ENCODE measurements around the gene CANT1.

Gene CANT1

DNA sequence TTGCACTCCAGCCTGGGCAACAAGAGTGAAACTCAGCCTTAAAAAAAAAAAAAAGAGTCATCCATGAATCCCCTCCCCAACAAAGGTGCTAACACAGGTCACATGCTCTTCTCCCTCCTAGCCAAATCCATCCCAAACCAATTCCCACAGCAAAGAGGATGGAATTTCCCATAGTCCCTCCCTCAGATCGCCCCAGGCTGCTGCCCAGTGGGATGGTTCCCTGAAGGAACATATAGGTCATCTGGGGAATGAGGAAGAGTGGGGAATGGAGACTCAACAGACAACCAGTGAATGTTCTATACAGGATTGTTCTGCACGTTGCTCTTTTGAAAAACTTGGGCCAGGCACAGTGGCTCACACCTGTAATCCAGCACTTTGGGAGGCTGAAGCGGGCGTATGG is 48.0 kb downstream of the CANT1 start:
- Histone ChIP-seq H3K4me3 (ENCODE audit: low read depth, low read length) (no peak overlapping the region), H3K27me3 (ENCODE audit: control insufficient read depth, insufficient read depth, low read length) (no peaks in the 10 kb centered on the region), H3K79me2 (no peaks in the 10 kb centered on the region), H3K9ac (no peak overlapping the region), H3K36me3 (ENCODE audit: control insufficient read depth, insufficient read depth, low read length) (no peaks in the 10 kb centered on the region), H3K4me1 (no peaks in the 10 kb centered on the region), H3K9me3 (ENCODE audit: control insufficient read depth, low read length) (no peaks in the 10 kb centered on the region), H3K27ac (no peak overlapping the region), H3K4me2 (ENCODE audit: low read length) (no peak overlapping the region), H2AFZ (no peak overlapping the region)
- TF ChIP-seq, protein P1, sequence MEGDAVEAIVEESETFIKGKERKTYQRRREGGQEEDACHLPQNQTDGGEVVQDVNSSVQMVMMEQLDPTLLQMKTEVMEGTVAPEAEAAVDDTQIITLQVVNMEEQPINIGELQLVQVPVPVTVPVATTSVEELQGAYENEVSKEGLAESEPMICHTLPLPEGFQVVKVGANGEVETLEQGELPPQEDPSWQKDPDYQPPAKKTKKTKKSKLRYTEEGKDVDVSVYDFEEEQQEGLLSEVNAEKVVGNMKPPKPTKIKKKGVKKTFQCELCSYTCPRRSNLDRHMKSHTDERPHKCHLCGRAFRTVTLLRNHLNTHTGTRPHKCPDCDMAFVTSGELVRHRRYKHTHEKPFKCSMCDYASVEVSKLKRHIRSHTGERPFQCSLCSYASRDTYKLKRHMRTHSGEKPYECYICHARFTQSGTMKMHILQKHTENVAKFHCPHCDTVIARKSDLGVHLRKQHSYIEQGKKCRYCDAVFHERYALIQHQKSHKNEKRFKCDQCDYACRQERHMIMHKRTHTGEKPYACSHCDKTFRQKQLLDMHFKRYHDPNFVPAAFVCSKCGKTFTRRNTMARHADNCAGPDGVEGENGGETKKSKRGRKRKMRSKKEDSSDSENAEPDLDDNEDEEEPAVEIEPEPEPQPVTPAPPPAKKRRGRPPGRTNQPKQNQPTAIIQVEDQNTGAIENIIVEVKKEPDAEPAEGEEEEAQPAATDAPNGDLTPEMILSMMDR (IDR thresholded peaks at IDR 0.05): no peak

GRCh38 chr17:78960928-78961327 is 48.6 kb downstream of the CANT1 start:
- TF ChIP-seq, protein P1 (IDR thresholded peaks at IDR 0.05): no peak
- Histone ChIP-seq H3K79me2 (no peaks in the 10 kb centered on the region), H3K4me3 (ENCODE audit: low read depth, low read length) (no peak overlapping the region), H3K9me3 (ENCODE audit: control insufficient read depth, low read length) (no peaks in the 10 kb centered on the region), H3K4me1 (no peaks in the 10 kb centered on the region), H3K27ac (no peak overlapping the region), H3K27me3 (ENCODE audit: control insufficient read depth, insufficient read depth, low read length) (no peaks in the 10 kb centered on the region), H2AFZ (no peak overlapping the region), H3K9ac (no peak overlapping the region), H3K4me2 (ENCODE audit: low read length) (no peak overlapping the region), H3K36me3 (ENCODE audit: control insufficient read depth, insufficient read depth, low read length) (no peaks in the 10 kb centered on the region)

DNA sequence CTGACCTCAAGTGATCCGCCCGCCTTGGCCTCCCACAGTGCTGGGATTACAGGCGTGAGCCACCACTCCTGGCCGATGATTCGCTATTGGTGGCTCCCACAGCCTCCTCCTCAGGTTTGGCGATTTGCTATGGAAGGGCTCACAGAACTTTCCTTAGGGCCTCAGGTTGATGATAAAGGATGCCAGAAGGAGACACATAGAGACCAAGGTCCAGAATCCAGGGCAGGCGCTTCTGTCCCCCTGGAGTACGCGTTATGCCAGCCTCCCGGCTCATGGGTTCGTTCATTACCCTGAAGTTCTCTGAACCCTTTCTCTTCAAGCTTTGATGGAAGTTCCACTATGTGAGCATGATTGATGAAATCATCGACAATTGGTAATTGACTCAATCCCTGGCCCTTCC is 49.8 kb downstream of the CANT1 start:
- H3K4me3 ChIP-seq (ENCODE audit: low read depth, low read length): no peak overlapping the region
- H3K36me3 ChIP-seq (ENCODE audit: control insufficient read depth, insufficient read depth, low read length): no peaks in the 10 kb centered on the region
- H3K27me3 ChIP-seq (ENCODE audit: control insufficient read depth, insufficient read depth, low read length): no peaks in the 10 kb centered on the region
- H2AFZ ChIP-seq: no peak overlapping the region
- H3K79me2 ChIP-seq: no peaks in the 10 kb centered on the region
- H3K4me2 ChIP-seq (ENCODE audit: low read length): no peak overlapping the region
- H3K4me1 ChIP-seq: no peaks in the 10 kb centered on the region
- H3K27ac ChIP-seq: no peak overlapping the region
- no peaks in the 10 kb centered on the region for H3K9me3 ChIP-seq (ENCODE audit: control insufficient read depth, low read length)
- TF ChIP-seq, protein P1 (IDR thresholded peaks at IDR 0.05): no peak
- no peak overlapping the region for H3K9ac ChIP-seq

DNA sequence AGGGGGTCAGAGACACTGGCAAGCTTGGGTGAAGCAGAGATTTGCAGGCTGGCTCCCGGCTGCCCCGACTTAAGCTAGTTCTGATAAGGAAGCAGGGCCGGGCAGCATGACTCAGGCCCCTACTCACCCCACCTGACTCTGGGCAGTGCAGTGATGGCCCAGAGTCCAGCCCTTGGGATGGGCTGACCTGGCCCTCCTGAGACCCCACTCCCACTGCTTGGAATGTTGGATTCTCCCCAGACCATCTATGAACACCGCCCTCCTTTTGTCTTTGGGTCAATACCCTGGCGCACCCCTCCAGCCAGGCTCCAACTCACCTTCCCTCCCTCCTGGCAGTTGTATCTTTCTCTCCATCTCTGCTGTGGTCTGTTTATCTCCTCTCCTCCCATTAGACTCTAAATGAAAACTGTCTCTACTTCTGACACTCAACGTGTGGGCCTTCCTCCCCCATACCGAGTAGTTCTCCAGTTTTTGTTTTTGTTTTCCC is 50.9 kb downstream of the CANT1 start:
- Histone ChIP-seq H3K27me3 (ENCODE audit: control insufficient read depth, insufficient read depth, low read length) (no peaks in the 10 kb centered on the region), H2AFZ (peak overlapping the region; percentile 25)
- TF ChIP-seq, protein P1 (IDR thresholded peaks at IDR 0.05): no peak

DNA sequence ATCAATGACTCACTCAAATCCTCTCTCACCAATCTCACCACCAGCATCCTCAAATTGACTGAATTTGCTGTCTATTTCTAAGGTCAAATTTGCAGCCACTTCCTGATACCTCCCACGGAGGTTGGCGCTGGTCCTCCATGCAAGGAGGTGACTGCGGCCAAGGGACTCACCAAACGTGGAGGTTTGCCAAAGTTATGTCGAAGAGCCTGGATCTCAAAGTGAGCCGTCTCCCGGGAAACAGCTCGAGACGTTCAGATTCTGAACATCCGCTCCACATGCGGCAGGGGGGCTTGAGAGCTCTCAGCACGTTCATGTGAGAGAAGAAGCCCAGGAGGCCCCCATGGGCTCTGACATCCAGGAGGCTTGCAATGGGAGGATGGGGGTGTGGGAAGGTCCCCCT is 52.4 kb downstream of the CANT1 start:
- Histone ChIP-seq H3K36me3 (ENCODE audit: control insufficient read depth, insufficient read depth, low read length) (no peaks in the 10 kb centered on the region), H3K9me3 (ENCODE audit: control insufficient read depth, low read length) (no peaks in the 10 kb centered on the region), H3K4me1 (no peaks in the 10 kb centered on the region), H3K27ac (no peak overlapping the region), H3K79me2 (no peaks in the 10 kb centered on the region), H3K4me3 (ENCODE audit: low read depth, low read length) (no peak overlapping the region), H2AFZ (no peak overlapping the region), H3K9ac (no peak overlapping the region), H3K4me2 (ENCODE audit: low read length) (no peak overlapping the region), H3K27me3 (ENCODE audit: control insufficient read depth, insufficient read depth, low read length) (no peaks in the 10 kb centered on the region)
- TF ChIP-seq, protein P1 (IDR thresholded peaks at IDR 0.05): no peak

More for the DNA sequence above, 50.9 kb downstream of the CANT1 start:
- no peaks in the 10 kb centered on the region for H3K36me3 ChIP-seq (ENCODE audit: control insufficient read depth, insufficient read depth, low read length)
- H3K4me1 ChIP-seq: no peaks in the 10 kb centered on the region
- H3K27ac ChIP-seq: no peak overlapping the region
- H3K79me2 ChIP-seq: no peaks in the 10 kb centered on the region
- no peaks in the 10 kb centered on the region for H3K9me3 ChIP-seq (ENCODE audit: control insufficient read depth, low read length)
- H3K9ac ChIP-seq: no peak overlapping the region
- no peak overlapping the region for H3K4me3 ChIP-seq (ENCODE audit: low read depth, low read length)
- H3K4me2 ChIP-seq (ENCODE audit: low read length): no peak overlapping the region

Data from parathyroid adenoma (tissue), 2 donors.